Gastrocnemius medialis (tissue), 4 donors: Measurements from ENCODE around the gene GLRX2.

ENCODE experiments used
- CTCF ChIP-seq, 5 experiments: fragments of 450-650 bp in 3 of 5; fragments of 200-600 bp in 2 of 5; sonication (generic) in 2 of 5; IDR thresholded peaks in 4 of 5; conservative IDR thresholded peaks in 1 of 5; 1 replicate in 4 of 5; 2 replicates in 1 of 5; pipeline ENCODE4 v1.5.1; 2016 to 2019; ENCODE audit warnings: antibody characterized with exemption in 5 of 5, mild to moderate bottlenecking in 3 of 5, moderate library complexity in 3 of 5
- POLR2A ChIP-seq, 2 donors: fragments of 450-650 bp; IDR thresholded peaks; one replicate each; pipeline ENCODE4 v1.6.1; 2017; ENCODE audit warnings: antibody characterized with exemption in 2 of 2, mild to moderate bottlenecking in 2 of 2, moderate library complexity in 2 of 2

- TF ChIP-seq CTCF (IDR thresholded peaks at IDR 0.05 in 4 of 5, conservative IDR thresholded peaks at IDR 0.05 in 1 of 5) (no peak), POLR2A (IDR thresholded peaks at IDR 0.05) (no peak)
These were observed 18.5 kb upstream of the GLRX2 start for GRCh38 chr1:193123751-193124150.
